Activated CD8-positive, alpha-beta memory T cell treated with anti-CD3 and anti-CD28 coated beads for 4 hours (primary cell): ENCODE data around the gene HMGCLL1.

ENCODE experiments used
- DNase-seq, 2 donors: peaks; one replicate each; pipeline ENCODE4 v3.0.0-alpha.2; 2020; ENCODE audit warnings: low read depth in 2 of 2

Gene HMGCLL1

GRCh38 chr6:55531496-55531895 lies 47.5 kb downstream of the HMGCLL1 start:
- no peak for DNase-seq

DNA sequence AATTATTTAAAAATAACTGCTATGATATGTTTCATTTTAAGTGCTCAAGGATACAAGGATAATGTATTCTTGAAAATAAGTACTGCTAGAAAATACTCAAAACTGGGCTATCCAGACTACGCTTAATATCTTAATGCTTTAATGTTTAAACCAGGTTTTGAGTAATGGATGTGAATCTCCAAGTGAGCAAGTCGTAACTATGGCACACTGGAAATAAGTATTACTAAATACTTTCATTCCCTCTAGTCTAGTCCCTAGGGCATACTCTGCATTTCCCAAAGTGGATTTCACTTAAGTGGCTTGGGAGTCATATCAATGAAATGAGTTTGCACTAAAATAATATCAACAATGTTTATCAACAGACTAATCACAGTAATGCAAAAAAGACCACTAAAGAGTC lies 48.1 kb downstream of the HMGCLL1 start:
- no peak for DNase-seq

DNA sequence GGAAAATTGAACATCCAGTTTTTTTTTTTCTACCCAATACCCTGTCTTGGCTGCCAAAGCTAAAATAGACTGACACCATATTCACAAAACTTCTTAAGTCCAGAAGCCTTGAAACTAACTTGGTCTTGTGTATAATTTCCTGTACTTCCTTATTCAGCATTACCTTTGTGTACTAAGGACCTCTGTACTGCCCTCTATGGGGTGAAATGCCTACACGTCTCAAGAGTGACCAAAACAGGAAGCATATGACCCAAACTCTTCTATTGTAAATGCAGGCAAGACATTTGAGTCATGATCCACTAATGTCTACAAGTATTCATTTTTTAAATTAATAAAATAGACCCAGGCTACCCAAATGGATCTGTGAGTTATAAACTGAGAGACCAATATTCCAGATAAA lies 50.4 kb downstream of the HMGCLL1 start:
- no peak for DNase-seq

DNA sequence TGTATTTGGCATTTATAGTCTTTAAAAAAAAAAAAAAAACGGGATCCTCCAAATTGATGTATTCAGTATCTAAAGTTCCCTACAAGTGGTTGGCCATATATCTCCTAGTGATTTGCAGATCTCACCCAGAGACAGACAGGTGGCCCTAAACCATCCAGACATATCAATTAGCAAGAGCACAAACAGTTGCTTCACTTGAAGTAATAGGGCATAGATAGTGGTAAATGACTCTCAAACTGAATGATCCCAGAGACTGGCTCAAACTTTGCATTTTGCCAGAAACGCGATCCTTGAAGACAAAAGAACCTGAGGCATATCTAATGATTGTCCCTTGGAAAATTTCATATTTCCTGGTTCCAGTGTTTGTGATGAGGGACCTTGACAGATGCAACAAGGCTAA lies 54.6 kb downstream of the HMGCLL1 start:
- no peak for DNase-seq

DNA sequence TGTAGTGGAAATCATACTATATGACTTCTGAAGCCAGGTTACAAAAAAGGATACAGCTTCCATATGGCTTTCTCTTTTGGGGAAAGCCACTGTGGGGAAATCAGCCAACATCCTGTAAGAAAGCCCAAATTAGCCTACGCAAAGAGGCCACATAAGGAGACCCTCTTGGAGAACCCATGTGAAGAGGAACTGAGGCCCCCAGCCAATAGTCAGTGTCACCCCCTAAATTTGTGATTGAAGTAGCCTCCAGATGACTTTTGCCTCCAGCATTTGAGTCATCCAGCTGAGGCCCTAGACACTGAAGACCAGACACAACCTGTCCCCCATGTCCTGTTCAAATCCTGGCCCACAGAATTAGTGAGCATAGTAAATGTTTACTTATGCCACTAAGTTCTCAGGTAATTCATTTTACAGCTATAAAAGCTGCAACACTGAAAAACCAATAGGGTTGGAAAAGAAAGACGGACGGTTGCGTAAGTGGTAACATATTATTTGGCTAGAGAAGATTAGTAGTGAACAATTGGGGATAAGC lies 60.4 kb downstream of the HMGCLL1 start:
- no peak for DNase-seq

DNA sequence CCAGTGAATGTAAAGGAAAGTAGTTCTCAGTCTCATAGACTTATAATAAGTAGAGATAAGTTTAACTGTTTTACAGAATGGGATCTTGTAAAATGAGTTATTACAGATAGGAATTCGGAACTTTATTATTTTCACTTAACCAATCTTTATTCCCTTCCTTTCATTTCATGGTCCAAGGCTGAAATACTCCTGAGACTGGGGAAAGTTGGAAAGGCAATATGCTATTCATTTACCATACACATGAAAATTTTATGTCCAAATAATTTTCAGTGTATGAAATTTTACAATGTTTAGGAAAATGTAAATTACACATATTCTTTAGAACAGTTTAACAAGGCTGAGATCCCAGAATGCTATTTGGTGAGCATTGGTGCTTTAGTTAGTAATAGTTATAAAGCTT lies 62.3 kb downstream of the HMGCLL1 start:
- no peak for DNase-seq

DNA sequence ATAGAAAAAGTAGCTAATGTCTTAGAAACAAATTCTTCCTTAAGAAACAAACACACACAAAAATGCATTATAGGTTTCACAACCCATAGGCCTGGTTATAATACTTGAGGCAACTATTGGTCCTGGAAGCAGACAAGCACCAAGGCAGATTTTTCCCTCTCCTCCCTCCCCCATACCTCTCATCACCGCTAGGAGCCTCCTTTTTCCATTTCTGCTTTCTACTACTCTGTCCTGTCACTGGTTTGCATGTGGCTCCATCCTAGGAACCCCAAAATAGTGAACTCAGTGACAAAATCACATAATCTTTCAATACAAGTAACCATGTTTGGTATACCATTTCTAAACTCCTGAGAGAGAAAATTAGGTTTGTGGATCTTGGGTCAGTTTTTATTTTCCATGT lies 66.1 kb downstream of the HMGCLL1 start:
- DNase-seq: no peak

GRCh38 chr6:55511122-55511800 lies 67.7 kb downstream of the HMGCLL1 start:
- no peak for DNase-seq

DNA sequence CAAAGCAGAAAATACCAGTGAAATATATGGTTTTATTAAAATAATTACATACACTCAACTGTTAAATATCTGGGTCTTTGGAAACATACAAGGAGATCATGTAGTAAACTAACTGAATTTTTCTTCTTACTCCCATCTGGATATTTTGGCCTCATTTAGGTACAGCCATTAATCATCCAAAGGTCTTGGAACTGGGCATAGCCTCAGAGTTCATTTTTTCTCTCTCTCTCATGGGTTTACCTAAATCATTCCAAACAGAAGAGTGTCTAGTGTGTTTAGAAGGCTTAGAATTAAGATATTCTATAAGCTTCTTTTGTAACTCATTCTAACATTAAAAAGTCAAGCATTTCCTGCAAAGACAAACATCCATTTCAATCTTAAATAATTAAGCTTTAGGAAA lies 79.4 kb downstream of the HMGCLL1 start:
- no peak for DNase-seq

DNA sequence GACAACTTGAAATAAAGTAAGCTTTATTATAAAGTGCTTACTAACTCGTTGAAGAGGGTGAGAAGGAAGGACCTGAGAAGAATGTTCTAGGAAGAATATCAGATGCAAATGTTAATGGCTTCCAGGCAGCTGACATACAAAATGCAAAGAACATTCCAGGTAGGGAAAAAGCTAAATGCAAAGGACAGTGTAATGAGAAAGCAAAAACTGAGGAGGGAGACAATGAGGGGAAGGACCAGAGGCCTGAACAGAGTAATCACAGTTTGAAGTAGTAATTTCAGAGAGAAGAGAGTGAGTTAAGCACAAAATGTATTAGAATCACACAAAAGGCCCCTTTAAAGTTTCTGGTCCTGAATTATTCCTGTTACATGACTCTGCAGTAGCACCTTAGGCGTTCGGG lies 81.3 kb downstream of the HMGCLL1 start:
- no peak for DNase-seq

DNA sequence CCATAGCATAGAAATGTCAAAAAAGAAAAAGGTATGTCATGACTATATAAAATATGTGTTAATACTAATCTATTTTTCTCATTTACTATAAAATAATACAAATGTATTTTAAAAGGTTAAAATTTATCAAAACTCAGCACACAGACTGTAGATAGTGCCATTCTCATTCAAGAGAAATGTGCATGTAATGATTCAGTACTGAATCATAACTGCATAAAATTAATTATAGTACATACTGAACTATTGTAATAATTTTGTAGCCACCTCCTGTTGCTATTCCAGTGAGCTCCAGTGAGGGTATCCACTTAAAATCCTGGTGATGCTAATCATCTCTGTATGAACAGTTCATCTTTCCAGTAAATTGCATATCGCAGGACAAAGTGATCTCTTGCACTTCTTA lies 82.8 kb downstream of the HMGCLL1 start:
- no peak for DNase-seq

DNA sequence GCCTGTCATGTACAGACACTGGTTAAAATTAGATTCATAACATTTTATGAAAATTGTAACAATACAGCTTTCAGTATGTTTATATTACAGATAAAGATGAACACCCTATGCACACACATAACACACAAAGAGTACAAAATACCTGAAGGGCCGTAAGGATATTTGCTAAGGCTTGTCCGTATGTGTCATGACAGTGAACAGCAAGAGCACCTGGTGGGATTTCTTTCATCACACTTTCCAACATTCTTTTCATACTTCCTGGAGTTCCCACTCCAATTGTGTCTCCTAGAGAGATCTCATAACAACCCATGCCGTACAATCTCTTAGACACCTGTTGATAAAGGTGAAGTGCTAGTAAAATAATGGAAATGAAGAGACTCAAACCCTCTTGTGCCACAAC lies 83.7 kb downstream of the HMGCLL1 start:
- DNase-seq: no peak

DNA sequence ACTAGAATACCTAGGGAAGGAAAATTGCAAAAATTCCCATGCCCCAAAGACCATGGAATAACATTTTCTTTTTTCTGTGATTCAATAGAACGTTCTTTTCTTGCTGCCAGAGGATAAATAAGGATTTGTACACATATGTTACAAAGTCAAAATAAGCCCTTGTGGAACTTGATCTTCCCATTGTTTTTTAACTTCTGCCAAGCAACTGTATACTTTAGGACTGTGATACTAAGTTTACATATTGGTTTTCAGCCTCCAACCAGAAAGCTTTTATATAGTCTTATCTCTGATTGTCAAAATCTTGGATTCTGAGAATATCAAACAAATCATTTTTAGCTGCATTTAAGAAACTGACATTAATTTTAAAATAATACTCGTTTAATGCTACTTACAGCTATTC lies 84.6 kb downstream of the HMGCLL1 start:
- DNase-seq: no peak

DNA sequence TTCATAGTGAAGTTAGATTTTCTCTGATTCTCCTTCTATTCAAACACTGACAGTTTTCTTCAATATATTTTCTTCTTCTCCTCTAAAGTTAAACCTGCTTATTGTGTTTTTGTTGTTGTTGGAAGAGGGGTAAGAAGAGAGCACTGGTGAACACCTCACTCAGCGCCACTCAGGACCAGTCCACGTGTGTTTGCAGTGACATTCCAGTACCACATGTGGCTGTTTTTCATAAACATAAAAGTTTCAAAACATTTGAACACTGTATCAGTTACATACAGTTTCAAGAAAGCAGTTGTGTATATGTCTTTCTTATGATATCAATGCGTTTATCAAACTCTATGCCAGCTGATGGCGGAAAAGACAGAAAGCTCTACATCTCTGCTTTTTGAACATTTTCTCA lies 86.7 kb downstream of the HMGCLL1 start:
- no peak for DNase-seq

GRCh38 chr6:55490871-55491270 lies 88.1 kb downstream of the HMGCLL1 start:
- no peak for DNase-seq

DNA sequence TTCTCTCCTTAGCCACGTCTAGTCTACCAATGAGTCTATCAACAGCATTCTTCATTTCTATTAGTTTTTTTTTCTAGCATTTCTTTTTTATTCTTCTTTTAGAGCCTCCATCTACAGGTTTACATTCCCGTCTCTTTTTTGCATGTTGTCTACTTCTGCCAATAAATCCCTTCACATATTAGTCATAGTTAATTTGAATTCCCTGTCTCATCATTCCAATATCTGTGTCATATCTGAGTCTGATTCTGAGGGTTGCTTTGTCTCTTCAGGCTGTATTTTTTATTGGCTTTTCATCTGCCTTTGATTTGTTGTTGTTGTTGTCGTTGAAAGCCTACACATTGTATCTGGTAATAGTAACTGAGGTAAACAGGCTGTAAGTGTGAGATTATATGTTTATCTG lies 104.6 kb downstream of the HMGCLL1 start:
- no peak for DNase-seq

DNA sequence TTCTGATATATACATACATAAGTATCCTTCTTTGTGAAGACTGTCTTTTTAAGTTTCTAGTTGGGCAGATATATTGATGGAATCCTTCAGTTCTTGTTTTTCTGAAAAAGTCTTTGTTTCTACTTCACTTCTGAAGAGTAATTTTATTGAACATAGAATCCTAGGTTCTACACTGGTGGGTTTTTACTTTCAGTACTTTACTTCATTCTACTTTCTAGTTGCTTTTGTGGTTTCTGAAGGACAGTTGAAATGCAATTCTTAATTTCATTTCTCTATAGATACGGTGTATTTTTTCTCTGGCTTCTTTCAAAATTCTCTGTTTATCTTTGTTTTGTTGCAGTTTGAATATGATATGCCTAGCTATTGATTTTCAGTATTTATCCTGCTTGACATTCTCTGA lies 105.3 kb downstream of the HMGCLL1 start:
- DNase-seq: no peak

- DNase-seq: no peak
Measured at GRCh38 chr6:55469951-55470366, 109.0 kb downstream of the HMGCLL1 start.

- no peak for DNase-seq
Measured at GRCh38 chr6:55456016-55456415, 123.0 kb downstream of the HMGCLL1 start.

GRCh38 chr6:55450005-55450404 lies 129.0 kb downstream of the HMGCLL1 start:
- DNase-seq: no peak

DNA sequence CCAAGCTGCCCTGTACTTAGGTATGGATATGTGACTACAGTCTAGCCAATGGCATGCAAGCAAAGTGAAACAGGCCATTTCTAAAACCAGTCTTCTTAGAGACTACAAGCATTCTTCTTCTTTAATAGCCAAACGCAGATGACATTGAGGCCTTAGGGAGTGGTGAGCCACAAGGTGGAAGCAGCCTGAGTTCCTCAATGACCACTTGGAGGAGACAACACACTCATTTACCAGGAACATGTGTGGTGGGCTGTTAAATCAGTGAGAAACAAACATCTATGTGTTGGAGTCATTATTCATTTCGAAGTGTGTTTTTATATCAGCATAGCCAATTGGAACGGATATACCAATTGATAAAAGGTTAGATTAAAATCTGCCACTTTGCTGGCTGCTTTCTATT lies 129.8 kb downstream of the HMGCLL1 start:
- no peak for DNase-seq

GRCh38 chr6:55448451-55448850 lies 130.5 kb downstream of the HMGCLL1 start:
- DNase-seq: no peak

- DNase-seq: no peak
Measured at GRCh38 chr6:55447891-55448290, 131.1 kb downstream of the HMGCLL1 start.

DNA sequence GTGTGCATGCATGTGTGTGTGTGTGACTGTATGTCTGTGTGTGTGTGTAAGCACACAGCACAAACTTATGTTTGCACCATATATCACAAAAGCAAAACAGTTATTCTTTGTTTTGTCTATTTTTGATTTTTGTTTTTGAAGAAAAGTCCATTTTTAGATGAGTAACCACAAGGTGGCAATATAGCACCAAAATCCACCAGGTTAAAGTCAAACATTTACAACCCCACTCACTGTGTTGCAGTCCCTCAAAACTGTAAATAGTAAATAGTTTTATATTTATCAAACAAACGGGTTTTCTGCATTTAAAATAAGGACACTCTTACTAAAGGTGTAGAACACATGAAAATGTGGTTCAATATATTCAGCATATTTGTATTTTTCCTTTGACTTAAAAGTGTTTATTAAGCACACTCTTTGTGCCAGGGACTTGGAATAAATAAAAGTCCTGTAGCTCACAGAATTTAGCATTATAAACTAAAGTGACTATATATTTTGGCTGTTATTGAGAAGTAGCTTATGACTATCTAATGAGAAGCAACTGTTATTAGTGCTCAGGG lies 133.3 kb downstream of the HMGCLL1 start:
- DNase-seq: no peak
